Panc1 (cell line): Measurements from ENCODE around the gene LDLRAD4. TPM values are rescaled to one million over a fixed set of nuclear protein-coding genes. Genes with fewer than 3 reads are reported as not detected.

Experiments used
- ATAC-seq: fragments of 200-7000 bp; cut with Tn5 transposase; 2 replicates; pipeline ENCODE4 v1.9.1; 2020; ENCODE audit warnings: mild to moderate bottlenecking, moderate library complexity
- BruUV-seq: library from RNA; stranded (reverse); fragments of 400-500 nt; replicated peaks from 2 replicates; lab custom pipeline; 2021; lab: Mats Ljungman, UMichigan
- CTCF ChIA-PET: fragments of 300-600 bp; sonication (Branson Sonifier 250); formaldehyde crosslinking; loops from one replicate; lab custom pipeline; 2022; ENCODE audit warnings: antibody characterized with exemption; lab: Charles Lee
- POLR2A ChIA-PET: fragments of 300-600 bp; sonication (Branson Sonifier 250); formaldehyde crosslinking; loops from one replicate; lab custom pipeline; 2022; ENCODE audit warnings: antibody characterized with exemption; lab: Charles Lee
- DNase-seq: peaks from one replicate; pipeline ENCODE4 v3.0.0-alpha.2; 2010; ENCODE audit warnings: low read depth, low spot score
- H3K27ac ChIP-seq: 2 replicates; pipeline ENCODE4 v1.5.1; 2011; ENCODE audit warnings: mild to moderate bottlenecking, low read length, inconsistent platforms
- H3K27me3 ChIP-seq: fragments of 200-500 bp; sonication (Bioruptor generic); 2 replicates; pipeline ENCODE4 v1.6.0; 2014; ENCODE audit warnings: low read length, inconsistent platforms; ENCODE audit not compliant: control insufficient read depth, insufficient read depth
- H3K36me3 ChIP-seq: fragments of 200-500 bp; sonication (Bioruptor generic); 2 replicates; pipeline ENCODE4 v1.5.1; 2014; ENCODE audit warnings: inconsistent platforms, mild to moderate bottlenecking, low read length, moderate library complexity; ENCODE audit not compliant: control insufficient read depth, insufficient read depth
- H3K4me1 ChIP-seq: 2 replicates; pipeline ENCODE4 v1.5.1; 2011; ENCODE audit warnings: inconsistent platforms, mild to moderate bottlenecking, low read length, moderate library complexity; ENCODE audit not compliant: control insufficient read depth, insufficient read depth
- H3K4me3 ChIP-seq, 2 experiments: 2 replicates each; pipeline ENCODE4 v1.5.1; 2011 to 2012; ENCODE audit warnings: low read depth in 2 of 2, low read length in 2 of 2, mild to moderate bottlenecking in 2 of 2, inconsistent platforms in 1 of 2, moderate library complexity in 1 of 2
- H3K9me3 ChIP-seq: fragments of 200-500 bp; sonication (Bioruptor generic); 2 replicates; pipeline ENCODE4 v1.5.1; 2014; ENCODE audit warnings: low read depth, mild to moderate bottlenecking, inconsistent platforms, low read length, moderate library complexity; ENCODE audit not compliant: control insufficient read depth, insufficient read depth
- POLR2AphosphoS5 ChIP-seq: IDR thresholded peaks from 2 replicates; pipeline ENCODE4 v1.6.1; 2012; ENCODE audit warnings: mild to moderate bottlenecking, low read depth, low read length, moderate library complexity
- SIN3A ChIP-seq: IDR thresholded peaks from 2 replicates; pipeline ENCODE4 v1.6.1; 2012; ENCODE audit warnings: low read depth, mild to moderate bottlenecking, low read length, moderate library complexity, borderline replicate concordance; ENCODE audit not compliant: insufficient read depth
- TCF7L2 ChIP-seq: IDR thresholded peaks from 2 replicates; pipeline ENCODE4 v1.6.1; 2011; ENCODE audit warnings: mild to moderate bottlenecking, low read depth, low read length, inconsistent platforms
- in situ Hi-C: cut with HindIII; loops from 2 replicates; pipeline ENCODE4 v1.10.0; 2016; ENCODE audit warnings: low sequenced_read_pairs, low pct_unique_long_range_greater_than_20kb
- intact Hi-C: fragments of 100-400 bp; cut with micrococcal nuclease; formaldehyde crosslinking; loops from one replicate; pipeline ENCODE4 v1.10.0; 2022; ENCODE audit not compliant: unreplicated experiment
- total RNA-seq: library from RNA; stranded (reverse); gene quantifications from one replicate; pipeline ENCODE4 v1.2.1, GENCODE V29; 2021; ENCODE audit not compliant: unreplicated experiment
- TF ChIP-seq, protein P1 (sequence below): fragments of 450-650 bp; IDR thresholded peaks from 2 replicates; pipeline ENCODE4 v1.5.1; 2017; ENCODE audit warnings: mild to moderate bottlenecking
- TF ChIP-seq, protein P2 (sequence below), 2 experiments: IDR thresholded peaks; 2 replicates each; pipeline ENCODE4 v1.6.1; 2011 to 2012; ENCODE audit warnings: low read depth in 2 of 2, control low read depth in 1 of 2, low read length in 1 of 2, mild to moderate bottlenecking in 1 of 2, moderate library complexity in 1 of 2; ENCODE audit not compliant: insufficient read depth in 1 of 2

The LDLRAD4 gene
- total RNA-seq, 1 experiment from 2014 or later: 0.28 TPM

GRCh38 chr18:13281406-13281805, 62.8 kb downstream of the LDLRAD4 start:
- H3K27ac ChIP-seq: no peak overlapping the region
- H3K4me3 ChIP-seq: no peak overlapping the region
- intact Hi-C loops: no loop called here
- DNase-seq (no peak), ATAC-seq (no peak)
- CTCF ChIA-PET: no interaction called here
- no peaks in the 10 kb centered on the region for H3K36me3 ChIP-seq
- in situ Hi-C loops: no loop called here
- H3K27me3 ChIP-seq: no peaks in the 10 kb centered on the region; the same call in 1 of the 2 replicates
- no TSS peak for BruUV-seq
- TF ChIP-seq TCF7L2 (no peak), SIN3A (no peak), POLR2AphosphoS5 (no peak)
- TF ChIP-seq, protein P1, sequence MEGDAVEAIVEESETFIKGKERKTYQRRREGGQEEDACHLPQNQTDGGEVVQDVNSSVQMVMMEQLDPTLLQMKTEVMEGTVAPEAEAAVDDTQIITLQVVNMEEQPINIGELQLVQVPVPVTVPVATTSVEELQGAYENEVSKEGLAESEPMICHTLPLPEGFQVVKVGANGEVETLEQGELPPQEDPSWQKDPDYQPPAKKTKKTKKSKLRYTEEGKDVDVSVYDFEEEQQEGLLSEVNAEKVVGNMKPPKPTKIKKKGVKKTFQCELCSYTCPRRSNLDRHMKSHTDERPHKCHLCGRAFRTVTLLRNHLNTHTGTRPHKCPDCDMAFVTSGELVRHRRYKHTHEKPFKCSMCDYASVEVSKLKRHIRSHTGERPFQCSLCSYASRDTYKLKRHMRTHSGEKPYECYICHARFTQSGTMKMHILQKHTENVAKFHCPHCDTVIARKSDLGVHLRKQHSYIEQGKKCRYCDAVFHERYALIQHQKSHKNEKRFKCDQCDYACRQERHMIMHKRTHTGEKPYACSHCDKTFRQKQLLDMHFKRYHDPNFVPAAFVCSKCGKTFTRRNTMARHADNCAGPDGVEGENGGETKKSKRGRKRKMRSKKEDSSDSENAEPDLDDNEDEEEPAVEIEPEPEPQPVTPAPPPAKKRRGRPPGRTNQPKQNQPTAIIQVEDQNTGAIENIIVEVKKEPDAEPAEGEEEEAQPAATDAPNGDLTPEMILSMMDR: no peak
- TF ChIP-seq, protein P2, sequence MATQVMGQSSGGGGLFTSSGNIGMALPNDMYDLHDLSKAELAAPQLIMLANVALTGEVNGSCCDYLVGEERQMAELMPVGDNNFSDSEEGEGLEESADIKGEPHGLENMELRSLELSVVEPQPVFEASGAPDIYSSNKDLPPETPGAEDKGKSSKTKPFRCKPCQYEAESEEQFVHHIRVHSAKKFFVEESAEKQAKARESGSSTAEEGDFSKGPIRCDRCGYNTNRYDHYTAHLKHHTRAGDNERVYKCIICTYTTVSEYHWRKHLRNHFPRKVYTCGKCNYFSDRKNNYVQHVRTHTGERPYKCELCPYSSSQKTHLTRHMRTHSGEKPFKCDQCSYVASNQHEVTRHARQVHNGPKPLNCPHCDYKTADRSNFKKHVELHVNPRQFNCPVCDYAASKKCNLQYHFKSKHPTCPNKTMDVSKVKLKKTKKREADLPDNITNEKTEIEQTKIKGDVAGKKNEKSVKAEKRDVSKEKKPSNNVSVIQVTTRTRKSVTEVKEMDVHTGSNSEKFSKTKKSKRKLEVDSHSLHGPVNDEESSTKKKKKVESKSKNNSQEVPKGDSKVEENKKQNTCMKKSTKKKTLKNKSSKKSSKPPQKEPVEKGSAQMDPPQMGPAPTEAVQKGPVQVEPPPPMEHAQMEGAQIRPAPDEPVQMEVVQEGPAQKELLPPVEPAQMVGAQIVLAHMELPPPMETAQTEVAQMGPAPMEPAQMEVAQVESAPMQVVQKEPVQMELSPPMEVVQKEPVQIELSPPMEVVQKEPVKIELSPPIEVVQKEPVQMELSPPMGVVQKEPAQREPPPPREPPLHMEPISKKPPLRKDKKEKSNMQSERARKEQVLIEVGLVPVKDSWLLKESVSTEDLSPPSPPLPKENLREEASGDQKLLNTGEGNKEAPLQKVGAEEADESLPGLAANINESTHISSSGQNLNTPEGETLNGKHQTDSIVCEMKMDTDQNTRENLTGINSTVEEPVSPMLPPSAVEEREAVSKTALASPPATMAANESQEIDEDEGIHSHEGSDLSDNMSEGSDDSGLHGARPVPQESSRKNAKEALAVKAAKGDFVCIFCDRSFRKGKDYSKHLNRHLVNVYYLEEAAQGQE (IDR thresholded peaks at IDR 0.05; ENCODE audit: insufficient read depth in 1 of 2, low read depth in 2 of 2, low read length in 1 of 2): no peak
- no peaks in the 10 kb centered on the region for H3K9me3 ChIP-seq
- POLR2A ChIA-PET: no interaction called here
- H3K4me1 ChIP-seq: no peaks in the 10 kb centered on the region

DNA sequence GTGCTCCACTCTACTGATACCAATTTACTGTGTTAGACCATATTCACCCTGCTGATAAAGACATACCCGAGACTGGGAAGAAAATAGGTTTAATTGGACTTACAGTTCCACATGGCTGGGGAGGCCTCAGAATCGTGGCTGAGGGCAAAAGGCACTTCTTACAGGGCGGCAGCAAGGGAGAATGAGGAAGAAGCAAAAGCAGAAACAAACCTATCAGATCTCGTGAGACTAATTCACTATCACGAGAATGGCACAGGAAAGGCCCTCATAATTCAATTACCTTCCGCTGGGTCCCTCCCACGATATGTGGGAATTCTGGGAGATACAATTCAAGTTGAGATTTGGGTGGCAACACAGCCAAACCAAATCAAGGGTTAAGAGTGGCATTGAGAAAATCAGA, 65.2 kb downstream of the LDLRAD4 start:
- no TSS peak for BruUV-seq
- intact Hi-C loops: no loop called here
- no peak overlapping the region for H3K27ac ChIP-seq
- DNase-seq (no peak), ATAC-seq (no peak)
- CTCF ChIA-PET: no interaction called here
- TF ChIP-seq, protein P2 (IDR thresholded peaks at IDR 0.05; ENCODE audit: insufficient read depth in 1 of 2, low read depth in 2 of 2, low read length in 1 of 2): no peak
- TF ChIP-seq SIN3A: no peak
- TF ChIP-seq, protein P1: no peak
- no peaks in the 10 kb centered on the region for H3K36me3 ChIP-seq
- POLR2A ChIA-PET: no interaction called here
- no peak overlapping the region for H3K4me3 ChIP-seq
- no peaks in the 10 kb centered on the region for H3K4me1 ChIP-seq
- H3K9me3 ChIP-seq: no peaks in the 10 kb centered on the region
- H3K27me3 ChIP-seq: no peaks in the 10 kb centered on the region; the same call in 1 of the 2 replicates
- in situ Hi-C loops: no loop called here
